Hippocampal formation (tissue), 2 donors: ENCODE measurements around the gene ARHGEF40.

Experiments used
- DNase-seq, 2 donors: peaks; one replicate each; lab custom pipeline; 2025; lab: John Stamatoyannopoulos, UW

ARHGEF40 gene

DNA sequence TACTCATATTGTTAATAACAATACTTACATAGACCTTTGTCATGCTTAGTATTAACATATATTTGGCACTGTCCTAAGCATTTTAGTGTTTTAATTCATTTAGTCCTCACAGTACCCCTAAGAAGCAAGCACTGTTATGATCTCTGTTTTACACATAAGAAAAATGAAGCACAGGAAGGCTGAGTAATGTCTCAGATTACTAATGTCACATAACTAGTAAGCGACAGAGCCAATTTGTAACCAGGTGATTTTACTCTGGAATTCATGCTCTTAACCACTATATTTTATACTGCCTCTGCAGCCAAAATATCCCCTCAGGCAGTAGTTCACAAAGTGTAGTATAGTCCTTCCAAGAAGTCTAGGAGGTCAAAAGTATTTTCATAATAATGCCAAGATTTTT, 51.0 kb downstream of the ARHGEF40 start:
- no peak for DNase-seq

DNA sequence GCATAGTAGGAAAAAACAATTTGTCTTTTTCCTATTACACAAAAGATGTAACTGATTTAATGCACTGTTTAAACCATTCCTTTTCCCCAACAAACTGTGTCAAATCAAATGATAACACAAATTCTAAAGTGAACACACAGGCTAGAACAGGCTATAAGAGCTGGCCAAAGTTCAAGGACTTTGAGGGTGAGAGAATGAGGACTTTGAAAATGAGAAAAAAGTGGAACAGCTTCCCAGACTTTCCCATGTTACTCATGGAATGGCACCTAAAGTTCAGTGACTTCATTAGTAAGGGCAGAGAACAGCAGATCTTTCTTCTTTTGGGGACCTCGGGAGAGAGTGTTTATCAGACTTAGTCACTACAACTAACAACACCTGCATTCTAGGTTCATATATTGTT, 53.3 kb downstream of the ARHGEF40 start:
- DNase-seq: no peak

DNA sequence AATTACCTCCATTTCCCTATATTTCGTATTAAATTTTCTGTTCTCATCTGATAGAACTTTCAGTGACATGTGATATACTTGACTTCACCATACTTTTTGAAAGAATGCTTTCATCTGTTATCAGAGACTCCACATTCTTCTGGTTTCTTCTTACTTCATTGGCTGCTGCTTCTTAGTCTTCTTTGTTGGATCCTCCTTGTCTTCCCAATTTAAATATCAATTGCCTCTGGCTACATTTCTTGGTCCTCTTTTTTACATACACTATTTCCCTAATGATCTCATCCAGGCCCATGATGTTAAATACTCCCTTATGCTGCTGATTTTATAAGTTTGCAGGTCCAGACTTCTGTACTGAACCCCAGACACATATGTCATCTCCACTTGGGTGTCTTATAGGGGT, 63.8 kb downstream of the ARHGEF40 start:
- no peak for DNase-seq

DNA sequence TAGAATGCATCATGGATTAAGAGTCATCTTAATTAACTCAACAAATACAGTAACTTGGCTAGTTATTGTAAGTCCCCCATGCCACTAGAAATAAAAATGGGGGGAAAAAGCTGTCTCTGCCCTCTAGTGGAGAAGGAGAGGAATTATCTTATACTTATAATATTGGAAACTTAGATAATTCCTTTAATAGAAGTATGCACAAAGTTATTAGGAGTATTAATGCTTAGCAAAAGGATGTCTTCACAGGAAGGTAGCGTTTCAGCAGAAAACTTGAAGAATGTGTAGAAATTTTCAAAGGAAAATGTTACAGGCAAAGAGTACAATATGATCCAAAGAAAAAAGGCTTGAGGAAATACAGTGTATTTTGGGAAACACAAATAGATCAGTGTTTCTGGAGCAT, 65.9 kb downstream of the ARHGEF40 start:
- DNase-seq: no peak
